ENCODE data around the gene COX6B1.
A peak's percentile ranks its signal among the peaks of the same experiment; 100 is the strongest.

Gene COX6B1

GRCh38 chr19:35637165-35637564, 11.0 kb upstream of the COX6B1 start:
- TF ChIP-seq ZNF423 (tag by site-specific recombination; IDR thresholded peaks at IDR 0.05) (no peak), ZXDB (tag by site-specific recombination; IDR thresholded peaks at IDR 0.05) (no peak), ZBTB1 (tag by site-specific recombination; IDR thresholded peaks at IDR 0.05) (no peak), ZNF37A (tag by site-specific recombination; IDR thresholded peaks at IDR 0.05) (no peak)
- TF ChIP-seq, protein P1, sequence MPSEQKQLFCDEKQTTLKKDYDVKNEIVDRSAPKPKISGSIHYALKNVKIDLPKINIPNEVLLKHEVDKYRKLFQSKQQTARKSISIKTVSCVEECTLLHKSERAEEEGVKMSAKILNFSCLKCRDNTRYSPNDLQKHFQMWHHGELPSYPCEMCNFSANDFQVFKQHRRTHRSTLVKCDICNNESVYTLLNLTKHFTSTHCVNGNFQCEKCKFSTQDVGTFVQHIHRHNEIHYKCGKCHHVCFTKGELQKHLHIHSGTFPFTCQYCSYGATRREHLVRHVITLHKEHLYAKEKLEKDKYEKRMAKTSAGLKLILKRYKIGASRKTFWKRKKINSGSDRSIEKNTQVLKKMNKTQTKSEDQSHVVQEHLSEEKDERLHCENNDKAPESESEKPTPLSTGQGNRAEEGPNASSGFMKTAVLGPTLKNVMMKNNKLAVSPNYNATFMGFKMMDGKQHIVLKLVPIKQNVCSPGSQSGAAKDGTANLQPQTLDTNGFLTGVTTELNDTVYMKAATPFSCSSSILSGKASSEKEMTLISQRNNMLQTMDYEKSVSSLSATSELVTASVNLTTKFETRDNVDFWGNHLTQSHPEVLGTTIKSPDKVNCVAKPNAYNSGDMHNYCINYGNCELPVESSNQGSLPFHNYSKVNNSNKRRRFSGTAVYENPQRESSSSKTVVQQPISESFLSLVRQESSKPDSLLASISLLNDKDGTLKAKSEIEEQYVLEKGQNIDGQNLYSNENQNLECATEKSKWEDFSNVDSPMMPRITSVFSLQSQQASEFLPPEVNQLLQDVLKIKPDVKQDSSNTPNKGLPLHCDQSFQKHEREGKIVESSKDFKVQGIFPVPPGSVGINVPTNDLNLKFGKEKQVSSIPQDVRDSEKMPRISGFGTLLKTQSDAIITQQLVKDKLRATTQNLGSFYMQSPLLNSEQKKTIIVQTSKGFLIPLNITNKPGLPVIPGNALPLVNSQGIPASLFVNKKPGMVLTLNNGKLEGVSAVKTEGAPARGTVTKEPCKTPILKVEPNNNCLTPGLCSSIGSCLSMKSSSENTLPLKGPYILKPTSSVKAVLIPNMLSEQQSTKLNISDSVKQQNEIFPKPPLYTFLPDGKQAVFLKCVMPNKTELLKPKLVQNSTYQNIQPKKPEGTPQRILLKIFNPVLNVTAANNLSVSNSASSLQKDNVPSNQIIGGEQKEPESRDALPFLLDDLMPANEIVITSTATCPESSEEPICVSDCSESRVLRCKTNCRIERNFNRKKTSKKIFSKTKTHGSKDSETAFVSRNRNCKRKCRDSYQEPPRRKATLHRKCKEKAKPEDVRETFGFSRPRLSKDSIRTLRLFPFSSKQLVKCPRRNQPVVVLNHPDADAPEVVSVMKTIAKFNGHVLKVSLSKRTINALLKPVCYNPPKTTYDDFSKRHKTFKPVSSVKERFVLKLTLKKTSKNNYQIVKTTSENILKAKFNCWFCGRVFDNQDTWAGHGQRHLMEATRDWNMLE (tag by site-specific recombination; conservative IDR thresholded peaks at IDR 0.05; ENCODE audit: low read depth), result no peak
- Histone ChIP-seq H3K9me3 (ENCODE audit: control insufficient read depth, insufficient read depth, low read depth, low read length) (no peaks in the 10 kb centered on the region), H3K27ac (ENCODE audit: extremely low read depth, low read depth, low read length) (no peak overlapping the region), H3K36me3 (ENCODE audit: control insufficient read depth in 2 of 2, insufficient read depth in 1 of 2, low read length in 2 of 2) (peaks cover 63 to 67% of the 10 kb centered on the region in 2 experiments), H3K4me3 (ENCODE audit: low read depth, low read length) (no peak overlapping the region), H3K4me1 (ENCODE audit: control insufficient read depth, insufficient read depth, low read length) (peaks cover 10% of the 10 kb centered on the region; the same call in 1 of the 2 replicates)
- CTCF ChIA-PET, result interaction anchor here (0.5 to 0.9 kb wide), 2 partner anchors 92 to 127 kb away, joined by 3 to 5 read pairs; no protein-coding TSS in a partner anchor
- POLR2A ChIA-PET, result interaction anchor here (0.6 to 3.3 kb wide), 9 partner anchors 8 to 336 kb away, joined by 3 to 30 read pairs (median 4); partner anchors contain the start of genes COX6B1 and HAUS5

GRCh38 chr19:35639321-35639639, 8.8 kb upstream of the COX6B1 start:
- ChIA-PET POLR2A (interaction anchor here (0.5 to 3.3 kb wide), 4 partner anchors 9 to 74 kb away, joined by 5 to 30 read pairs (median 7); partner anchors contain the start of genes COX6B1 and RBM42), CTCF (interaction anchor here (1.1 kb wide), 2 partner anchors 90 to 91 kb away, joined by 3 to 6 read pairs; no protein-coding TSS in a partner anchor)
- TF ChIP-seq ZNF701 (tag by site-specific recombination; IDR thresholded peaks at IDR 0.05), result no peak
- TF ChIP-seq FEZF1 (tag by site-specific recombination; IDR thresholded peaks at IDR 0.05), result no peak
- no peak for TF ChIP-seq ZNF239 (tag by site-specific recombination; IDR thresholded peaks at IDR 0.05)
- 0 out of 2 replicates have a peak, but pooled peaks have one; percentile 57 for TF ChIP-seq ZBTB10 (tag by site-specific recombination; IDR thresholded peaks at IDR 0.05)
- no peak for TF ChIP-seq BCL11B (tag by site-specific recombination; IDR thresholded peaks at IDR 0.05; ENCODE audit: low read depth)
- TF ChIP-seq WT1 (tag by site-specific recombination; IDR thresholded peaks at IDR 0.05), result no peak
- TF ChIP-seq, protein P2, sequence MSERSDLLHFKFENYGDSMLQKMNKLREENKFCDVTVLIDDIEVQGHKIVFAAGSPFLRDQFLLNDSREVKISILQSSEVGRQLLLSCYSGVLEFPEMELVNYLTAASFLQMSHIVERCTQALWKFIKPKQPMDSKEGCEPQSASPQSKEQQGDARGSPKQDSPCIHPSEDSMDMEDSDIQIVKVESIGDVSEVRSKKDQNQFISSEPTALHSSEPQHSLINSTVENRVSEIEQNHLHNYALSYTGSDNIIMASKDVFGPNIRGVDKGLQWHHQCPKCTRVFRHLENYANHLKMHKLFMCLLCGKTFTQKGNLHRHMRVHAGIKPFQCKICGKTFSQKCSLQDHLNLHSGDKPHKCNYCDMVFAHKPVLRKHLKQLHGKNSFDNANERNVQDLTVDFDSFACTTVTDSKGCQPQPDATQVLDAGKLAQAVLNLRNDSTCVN (tag by site-specific recombination; optimal IDR thresholded peaks at IDR 0.05), result peak; percentile 3
- TF ChIP-seq ZNF677 (tag by site-specific recombination; IDR thresholded peaks at IDR 0.05), result no peak
- TF ChIP-seq ZNF311 (tag by site-specific recombination; IDR thresholded peaks at IDR 0.05; ENCODE audit: borderline replicate concordance), result no peak
- TF ChIP-seq, protein P1 (tag by site-specific recombination; conservative IDR thresholded peaks at IDR 0.05; ENCODE audit: low read depth), result no peak
- TF ChIP-seq ZNF600 (tag by site-specific recombination; IDR thresholded peaks at IDR 0.05), result peak; percentile 11; the same call in 1 of the 2 replicates
- no peak for TF ChIP-seq ZSCAN18 (tag by site-specific recombination; IDR thresholded peaks at IDR 0.05)
- TF ChIP-seq GLIS2 (tag by site-specific recombination; IDR thresholded peaks at IDR 0.05), result 0 out of 2 replicates have a peak, but pooled peaks have one; percentile 1
- TF ChIP-seq ZNF571 (tag by site-specific recombination; IDR thresholded peaks at IDR 0.05), result no peak
- peak; percentile 7; the same call in 1 of the 2 replicates for TF ChIP-seq ZNF501 (tag by site-specific recombination; IDR thresholded peaks at IDR 0.05)

More at GRCh38 chr19:35639321-35639639, 8.8 kb upstream of the COX6B1 start:
- H3K4me3 ChIP-seq (ENCODE audit: low read depth, low read length), result no peak overlapping the region
- H3K4me1 ChIP-seq (ENCODE audit: control insufficient read depth, insufficient read depth, low read length), result peaks cover 18% of the 10 kb centered on the region
- H3K9me3 ChIP-seq (ENCODE audit: control insufficient read depth, insufficient read depth, low read depth, low read length), result no peaks in the 10 kb centered on the region
- H3K27ac ChIP-seq (ENCODE audit: extremely low read depth, low read depth, low read length), result peak overlapping the region; percentile 60
- H3K36me3 ChIP-seq (ENCODE audit: control insufficient read depth in 2 of 2, insufficient read depth in 1 of 2, low read length in 2 of 2), result peaks cover 42 to 46% of the 10 kb centered on the region in 2 experiments

Data from HEK293 (cell line).